HG03520 (cell line): ENCODE data around the gene ERMAP.
A peak's percentile ranks its signal among the peaks of the same experiment; 100 is the strongest.

ENCODE experiments used
- ATAC-seq: cut with Tn5 transposase; IDR thresholded peaks from one replicate; pipeline ENCODE4 v1.9.1; 2021; ENCODE audit warnings: mild to moderate bottlenecking, moderate library complexity; ENCODE audit not compliant: unreplicated experiment

ERMAP gene

DNA sequence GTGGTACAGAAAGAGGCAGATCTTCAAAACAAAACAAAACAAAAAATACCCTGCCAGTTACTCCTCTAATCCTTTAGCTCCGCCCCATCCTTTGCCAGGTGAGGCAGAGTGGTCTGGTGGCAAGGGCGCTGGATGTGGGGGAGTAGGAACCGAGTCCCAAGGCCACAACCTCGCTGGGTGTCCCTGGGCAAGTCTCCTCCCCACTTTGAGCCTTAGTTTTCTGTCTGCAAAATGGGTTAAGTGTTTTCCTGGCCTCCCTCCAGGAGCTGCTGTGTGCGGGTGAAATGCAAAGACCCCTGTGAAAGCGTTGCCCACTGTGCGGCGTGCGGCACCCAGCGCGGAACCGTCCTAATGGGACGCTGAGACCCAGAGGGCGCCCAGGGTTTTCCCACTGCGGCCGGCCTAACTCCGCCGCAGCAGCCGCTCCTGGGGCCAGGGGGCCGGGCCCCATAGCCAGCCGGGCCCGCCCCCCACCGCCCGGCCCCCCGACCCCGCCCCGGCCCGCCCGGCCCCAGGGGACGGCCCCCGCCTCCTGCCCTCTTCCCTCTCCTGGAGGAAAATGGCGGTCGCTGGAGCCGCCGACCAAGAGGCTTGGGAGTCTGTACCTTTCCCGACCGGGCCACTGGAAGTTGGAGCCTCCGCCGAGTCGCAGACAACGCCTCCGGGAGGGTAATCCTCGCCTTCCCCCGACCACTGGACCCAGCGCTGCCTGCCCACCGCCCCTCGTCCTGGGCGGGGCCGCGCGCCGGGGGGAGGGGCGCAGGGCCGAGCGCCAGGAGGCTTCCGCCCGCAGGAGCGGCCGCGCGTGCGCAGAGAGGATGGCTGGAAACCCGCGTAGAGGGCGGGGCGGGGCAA, at the start of gene ERMAP, which contains the start of gene SVBP:
ERMAP (plus strand) TSS at position 538 of the 855 bp plus-strand sequence. CDS start 13,327 bp downstream, outside the sequence.
SVBP (minus strand) TSS at position 813 of the 855 bp plus-strand sequence. CDS start 853 bp downstream, outside the sequence.
- peak; percentile 84 for ATAC-seq

DNA sequence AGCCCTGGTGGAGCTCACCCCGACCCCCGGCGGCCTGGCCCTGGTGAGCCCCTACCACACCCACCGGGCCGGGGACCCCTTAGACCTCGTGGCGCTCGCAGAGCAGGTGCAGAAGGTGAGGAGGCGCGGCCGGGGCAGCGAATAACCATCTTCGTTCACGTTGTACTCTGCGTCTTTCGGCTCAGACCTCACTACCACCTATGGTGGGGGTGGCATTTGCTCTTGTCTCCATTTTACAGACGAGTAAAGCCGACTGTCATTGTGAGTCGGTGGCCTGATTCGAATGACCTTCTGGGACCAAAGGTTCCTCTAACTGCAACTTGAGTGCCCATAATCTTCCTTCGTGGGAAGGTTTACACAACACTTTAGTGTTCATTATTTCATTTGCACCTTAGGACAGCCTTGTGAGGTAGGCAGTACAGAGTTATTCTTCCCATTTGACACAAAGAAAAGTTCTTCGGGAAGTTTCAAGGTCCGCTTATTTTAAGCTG, 49.4 kb upstream of the ERMAP start:
- peak; percentile 6 for ATAC-seq

GRCh38 chr1:42768172-42768571, 48.8 kb upstream of the ERMAP start:
- ATAC-seq: no peak

DNA sequence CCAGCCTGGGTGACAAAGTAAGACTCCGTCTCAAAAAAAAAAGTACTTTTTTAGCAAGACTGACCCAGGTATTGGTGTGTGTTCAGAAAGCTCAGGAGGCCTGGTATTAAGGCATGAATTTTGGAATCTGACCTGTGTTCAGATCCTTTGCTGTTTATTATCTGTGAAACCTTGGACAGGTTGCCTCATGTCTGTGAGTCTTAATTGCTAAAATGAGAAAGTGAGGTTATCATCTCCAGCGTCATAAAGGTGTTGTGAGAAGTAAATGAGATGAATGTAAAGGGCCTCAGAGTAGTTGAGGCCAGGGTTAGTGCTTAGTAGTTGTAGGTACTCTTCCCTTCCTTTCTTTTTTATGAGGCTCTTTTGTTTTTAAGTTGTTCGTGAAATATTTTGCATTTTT, 47.1 kb upstream of the ERMAP start:
- no peak for ATAC-seq

DNA sequence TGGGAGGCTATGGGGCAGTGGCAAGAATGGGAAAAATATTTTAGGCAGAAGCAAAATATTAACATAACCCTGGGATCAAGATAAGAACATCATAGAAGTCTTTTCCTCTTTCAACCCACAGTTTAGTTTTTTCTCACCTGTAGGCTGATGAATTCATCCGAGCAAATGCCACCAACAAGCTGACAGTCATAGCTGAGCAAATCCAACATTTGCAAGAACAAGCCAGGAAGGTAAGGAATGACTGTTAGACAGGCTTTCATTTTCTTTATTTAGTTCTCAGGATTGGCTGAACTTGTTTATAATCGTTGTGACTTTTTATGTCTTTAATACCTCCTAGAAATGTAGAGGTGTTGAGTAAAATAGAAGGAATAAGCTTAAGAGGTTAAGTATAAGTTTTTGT, 43.5 kb upstream of the ERMAP start:
- no peak for ATAC-seq

DNA sequence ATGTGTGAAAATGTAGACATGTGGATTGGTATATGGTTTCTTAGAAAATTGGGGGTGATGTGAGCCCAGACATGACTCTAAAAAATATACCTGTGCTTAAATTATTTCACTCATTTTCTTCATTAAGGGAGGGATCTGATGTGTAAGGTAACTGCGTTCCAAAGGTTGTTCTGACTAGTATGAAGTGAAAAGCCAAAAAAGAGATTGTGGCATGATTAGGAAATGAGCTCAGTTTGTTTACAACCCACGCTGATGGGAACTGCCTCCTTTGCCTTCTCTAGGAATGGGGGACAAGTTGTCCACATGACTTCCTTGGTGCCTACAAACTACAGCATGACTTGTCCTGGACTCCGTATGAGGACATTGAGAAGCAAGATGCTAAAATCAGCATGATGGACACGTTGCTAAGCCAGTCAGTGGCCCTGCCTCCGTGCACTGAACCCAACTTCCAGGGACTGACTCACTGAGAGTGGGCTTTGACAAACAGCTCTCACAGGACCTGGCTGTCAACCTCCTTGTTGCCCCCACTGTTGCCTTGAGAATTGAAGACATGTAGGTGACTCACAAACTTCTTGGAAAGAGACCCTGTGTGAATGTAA, 41.9 kb upstream of the ERMAP start:
- ATAC-seq: no peak

GRCh38 chr1:42776502-42776901, 40.4 kb upstream of the ERMAP start:
- ATAC-seq: no peak

DNA sequence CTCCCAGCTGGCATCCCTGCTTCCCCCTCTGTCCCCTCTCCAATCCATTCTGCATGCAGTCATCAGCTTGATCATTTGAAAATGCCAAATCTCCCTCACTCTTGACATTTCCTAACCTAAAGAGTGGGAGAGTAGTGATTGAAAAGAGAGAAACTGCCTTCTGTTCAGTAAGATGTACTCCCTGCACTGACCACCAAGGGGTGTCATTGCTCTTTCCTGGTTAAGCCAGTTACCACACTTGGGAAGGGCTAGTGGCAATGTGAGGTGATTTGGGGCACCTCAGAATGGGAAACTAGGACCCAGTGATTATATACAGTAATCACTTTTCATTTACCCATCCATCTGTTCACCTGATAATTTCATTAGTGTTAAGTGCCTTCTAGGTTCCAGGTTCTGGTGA, 39.1 kb upstream of the ERMAP start:
- ATAC-seq: no peak

- no peak for ATAC-seq
Measured at GRCh38 chr1:42779725-42780124, 37.2 kb upstream of the ERMAP start.

- no peak for ATAC-seq
Measured at GRCh38 chr1:42780176-42780575, 36.7 kb upstream of the ERMAP start.

- ATAC-seq: no peak
Measured at GRCh38 chr1:42783092-42783491, 33.8 kb upstream of the ERMAP start.

- ATAC-seq: no peak
Measured at GRCh38 chr1:42784547-42784945, 32.4 kb upstream of the ERMAP start.

- no peak for ATAC-seq
Measured at GRCh38 chr1:42784946-42785693, 31.8 kb upstream of the ERMAP start, which contains the start of gene TMEM269. Gene TMEM269, plus strand, starts transcription at chr1:42784991. Its CDS starts 4,903 bp downstream, at chr1:42789894.

DNA sequence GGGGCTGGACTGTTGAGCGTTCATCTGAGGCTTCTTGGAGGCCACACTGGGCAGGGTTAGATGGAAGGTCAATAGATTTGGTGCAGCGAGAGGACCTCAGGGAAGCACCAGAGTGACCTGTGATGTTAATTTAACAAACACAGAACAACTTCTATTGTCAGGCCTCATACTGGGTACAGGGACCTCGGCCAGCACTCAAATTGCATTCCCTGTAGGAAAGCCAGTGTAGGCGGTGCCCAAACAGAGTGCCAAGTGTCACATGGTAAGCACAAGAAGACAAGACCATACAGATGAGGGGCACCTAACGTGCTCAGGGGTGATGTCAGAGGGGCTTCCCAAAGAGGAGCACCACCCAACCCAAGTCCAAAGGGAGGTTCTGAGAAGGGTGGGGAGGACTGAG, 30.8 kb upstream of the ERMAP start:
- ATAC-seq: no peak

- no peak for ATAC-seq
Measured at GRCh38 chr1:42788021-42788420, 28.9 kb upstream of the ERMAP start.

DNA sequence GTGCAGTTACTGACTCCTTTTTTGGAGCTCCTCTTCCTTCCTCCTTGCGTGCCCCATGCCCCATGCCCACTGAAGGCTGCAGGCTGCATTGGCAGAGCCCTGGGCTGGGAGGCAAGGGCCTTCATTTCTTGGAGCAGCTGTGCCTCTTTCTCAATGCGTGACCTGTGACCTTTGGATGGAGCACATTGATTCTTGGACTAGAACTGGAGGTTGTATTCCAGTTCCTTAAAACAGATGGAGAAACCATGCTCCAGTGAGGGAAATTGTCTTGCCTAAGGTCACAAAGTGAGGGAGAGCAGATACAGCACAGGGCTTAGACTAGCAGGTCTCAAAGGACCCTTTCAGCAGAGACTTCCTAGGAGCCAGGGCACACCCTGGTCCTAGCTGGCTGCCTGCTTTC, 23.1 kb upstream of the ERMAP start:
- no peak for ATAC-seq

DNA sequence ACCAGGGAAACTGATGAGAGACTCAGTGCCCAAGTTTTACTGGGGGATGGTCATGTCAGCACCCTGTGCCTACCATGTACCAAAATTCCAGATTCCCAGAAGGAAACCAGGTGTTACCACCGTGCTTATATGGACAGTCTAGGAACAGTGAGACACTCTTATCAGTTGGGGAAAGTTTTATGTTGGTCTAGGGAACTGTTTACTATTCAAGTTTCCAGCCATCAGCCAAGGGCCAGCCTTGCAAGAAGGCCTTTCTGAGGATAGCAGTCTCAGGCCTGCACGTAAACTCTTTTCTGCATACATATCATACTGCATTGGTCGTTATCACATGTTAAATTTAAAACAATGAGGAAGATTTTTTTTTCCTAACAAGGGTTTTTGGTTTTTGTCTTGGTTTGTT, 19.5 kb upstream of the ERMAP start:
- ATAC-seq: no peak

GRCh38 chr1:42797979-42798378, 18.9 kb upstream of the ERMAP start:
- ATAC-seq: no peak

GRCh38 chr1:42801832-42802473, 15.0 kb upstream of the ERMAP start:
- ATAC-seq: no peak

DNA sequence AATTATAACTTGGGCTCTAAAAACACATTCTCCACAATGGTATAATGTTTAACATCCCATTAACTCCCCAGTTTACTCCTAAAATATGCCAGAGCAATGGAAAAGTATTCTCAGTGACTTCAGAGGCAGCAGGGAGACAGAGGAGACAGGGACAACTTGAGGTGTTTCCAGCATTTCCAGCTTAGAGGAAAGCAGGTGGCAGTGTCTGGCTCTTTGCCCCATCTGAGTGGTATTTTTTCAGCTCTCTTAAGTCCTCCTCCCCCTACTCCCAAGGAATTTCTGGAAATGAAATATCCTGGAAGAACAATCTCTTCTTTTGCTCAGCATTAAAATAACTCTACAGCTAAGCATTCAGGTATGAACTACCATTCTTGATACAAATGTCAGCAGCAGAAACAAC, 10.8 kb upstream of the ERMAP start:
- no peak for ATAC-seq

GRCh38 chr1:42806593-42806992, 10.3 kb upstream of the ERMAP start:
- no peak for ATAC-seq
